MM.1S (cell line): ENCODE results near the gene SOBP.

ENCODE experiments used
- EZH2phosphoT487 ChIP-seq: fragments of 300-600 bp; sonication (generic); IDR thresholded peaks from 2 replicates; pipeline ENCODE4 v1.6.1; 2018; ENCODE audit warnings: antibody characterized with exemption, low read length
- TF ChIP-seq, protein P1 (sequence below): fragments of 300-600 bp; sonication (generic); IDR thresholded peaks from 2 replicates; pipeline ENCODE4 v1.5.1; 2016; ENCODE audit warnings: antibody characterized with exemption, low read length, mixed read lengths

DNA sequence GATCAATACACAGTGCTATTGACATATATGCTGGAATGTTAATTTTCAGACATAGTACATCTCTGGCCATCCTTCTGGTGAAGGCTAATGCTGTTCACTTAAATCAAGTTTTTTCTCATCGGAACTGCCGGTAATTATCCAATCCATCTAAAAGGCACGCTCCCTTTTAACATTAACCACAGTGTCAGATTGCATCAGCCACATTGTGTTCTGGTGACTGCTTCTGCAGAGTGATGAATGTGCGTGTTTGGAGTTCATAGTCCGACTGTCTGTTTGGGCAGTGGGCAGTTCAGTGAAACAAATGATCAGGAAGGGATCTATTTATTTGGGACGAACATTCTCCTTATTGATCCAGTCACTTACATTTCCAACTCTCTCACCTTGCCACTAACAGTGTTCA lies 49.5 kb downstream of the SOBP start:
- TF ChIP-seq, protein P1, sequence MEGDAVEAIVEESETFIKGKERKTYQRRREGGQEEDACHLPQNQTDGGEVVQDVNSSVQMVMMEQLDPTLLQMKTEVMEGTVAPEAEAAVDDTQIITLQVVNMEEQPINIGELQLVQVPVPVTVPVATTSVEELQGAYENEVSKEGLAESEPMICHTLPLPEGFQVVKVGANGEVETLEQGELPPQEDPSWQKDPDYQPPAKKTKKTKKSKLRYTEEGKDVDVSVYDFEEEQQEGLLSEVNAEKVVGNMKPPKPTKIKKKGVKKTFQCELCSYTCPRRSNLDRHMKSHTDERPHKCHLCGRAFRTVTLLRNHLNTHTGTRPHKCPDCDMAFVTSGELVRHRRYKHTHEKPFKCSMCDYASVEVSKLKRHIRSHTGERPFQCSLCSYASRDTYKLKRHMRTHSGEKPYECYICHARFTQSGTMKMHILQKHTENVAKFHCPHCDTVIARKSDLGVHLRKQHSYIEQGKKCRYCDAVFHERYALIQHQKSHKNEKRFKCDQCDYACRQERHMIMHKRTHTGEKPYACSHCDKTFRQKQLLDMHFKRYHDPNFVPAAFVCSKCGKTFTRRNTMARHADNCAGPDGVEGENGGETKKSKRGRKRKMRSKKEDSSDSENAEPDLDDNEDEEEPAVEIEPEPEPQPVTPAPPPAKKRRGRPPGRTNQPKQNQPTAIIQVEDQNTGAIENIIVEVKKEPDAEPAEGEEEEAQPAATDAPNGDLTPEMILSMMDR: no peak
- no peak for TF ChIP-seq EZH2phosphoT487
